Testis (tissue), 3 donors: Measurements from ENCODE around the gene TMEM185B. TPM values are rescaled to one million over a fixed set of nuclear protein-coding genes. Genes with fewer than 3 reads are reported as not detected.

Experiments used
- DNase-seq: peaks from one replicate; pipeline ENCODE4 v3.0.0-alpha.2; 2019
- H3K27ac ChIP-seq, 2 donors: fragments of 200-600 bp; sonication (generic); one replicate each; pipeline ENCODE4 v1.5.1; 2019
- H3K27me3 ChIP-seq: fragments of 200-600 bp; sonication (generic); one replicate; pipeline ENCODE4 v1.5.1; 2019
- H3K36me3 ChIP-seq: fragments of 200-600 bp; sonication (generic); one replicate; pipeline ENCODE4 v1.5.1; 2017; ENCODE audit warnings: low read depth; ENCODE audit errors: missing control alignments
- H3K4me1 ChIP-seq: fragments of 200-600 bp; sonication (generic); one replicate; pipeline ENCODE4 v1.5.1; 2019
- H3K4me3 ChIP-seq, 2 donors: fragments of 200-600 bp; sonication (generic); one replicate each; pipeline ENCODE4 v1.5.1; 2017 to 2019
- H3K9me3 ChIP-seq: fragments of 200-600 bp; sonication (generic); one replicate; pipeline ENCODE4 v1.5.1; 2017
- POLR2A ChIP-seq: fragments of 450-650 bp; IDR thresholded peaks from one replicate; pipeline ENCODE4 v1.6.1; 2017; ENCODE audit warnings: antibody characterized with exemption, mild to moderate bottlenecking, moderate library complexity
- WGBS, 2 donors: methylation state at CpG; one replicate each; pipeline ENCODE4 v1.1.5; 2018; 5-methylcytosine and 5-hydroxymethylcytosine counted together
- intact Hi-C: fragments of 100-400 bp; cut with DNase I; formaldehyde crosslinking; loops from one replicate; pipeline ENCODE4 v1.15.1; 2023; ENCODE audit warnings: low total_unique reads
- polyA plus RNA-seq: library from polyadenylated mRNA; stranded (reverse); fragments of 350-450 nt; fragmentation: Illumina TruSeq; extraction: RNeasy Lipid Tissue Mini Kit (QIAGEN cat#74804); gene quantifications from one replicate; pipeline ENCODE4 v1.2.3, GENCODE V29; 2014; ENCODE audit warnings: low read depth, low replicate concordance; ENCODE audit not compliant: insufficient read depth
- total RNA-seq, 2 donors: library from RNA; depleted of rRNA; stranded (reverse); fragments of >200 nt; gene quantifications; one replicate each; pipeline ENCODE4 v1.2.3, GENCODE V29; 2016
- TF ChIP-seq, protein P1 (sequence below), 3 experiments: fragments of 450-650 bp in 2 of 3; fragments of 200-600 bp in 1 of 3; sonication (generic) in 1 of 3; IDR thresholded peaks; one replicate each; pipeline ENCODE4 v1.5.1; 2016 to 2019; ENCODE audit warnings: antibody characterized with exemption in 3 of 3, mild to moderate bottlenecking in 2 of 3, moderate library complexity in 1 of 3

TMEM185B gene
- total and polyA plus RNA-seq, 3 donors from 2014 or later = 41.2 to 72.5 (median 63.4) TPM

- no peak for DNase-seq
- TF ChIP-seq, protein P1, sequence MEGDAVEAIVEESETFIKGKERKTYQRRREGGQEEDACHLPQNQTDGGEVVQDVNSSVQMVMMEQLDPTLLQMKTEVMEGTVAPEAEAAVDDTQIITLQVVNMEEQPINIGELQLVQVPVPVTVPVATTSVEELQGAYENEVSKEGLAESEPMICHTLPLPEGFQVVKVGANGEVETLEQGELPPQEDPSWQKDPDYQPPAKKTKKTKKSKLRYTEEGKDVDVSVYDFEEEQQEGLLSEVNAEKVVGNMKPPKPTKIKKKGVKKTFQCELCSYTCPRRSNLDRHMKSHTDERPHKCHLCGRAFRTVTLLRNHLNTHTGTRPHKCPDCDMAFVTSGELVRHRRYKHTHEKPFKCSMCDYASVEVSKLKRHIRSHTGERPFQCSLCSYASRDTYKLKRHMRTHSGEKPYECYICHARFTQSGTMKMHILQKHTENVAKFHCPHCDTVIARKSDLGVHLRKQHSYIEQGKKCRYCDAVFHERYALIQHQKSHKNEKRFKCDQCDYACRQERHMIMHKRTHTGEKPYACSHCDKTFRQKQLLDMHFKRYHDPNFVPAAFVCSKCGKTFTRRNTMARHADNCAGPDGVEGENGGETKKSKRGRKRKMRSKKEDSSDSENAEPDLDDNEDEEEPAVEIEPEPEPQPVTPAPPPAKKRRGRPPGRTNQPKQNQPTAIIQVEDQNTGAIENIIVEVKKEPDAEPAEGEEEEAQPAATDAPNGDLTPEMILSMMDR (IDR thresholded peaks at IDR 0.05) = no peak
- TF ChIP-seq POLR2A = no peak
- WGBS, 2 donors = 80 to 90% methylated on average over 6 of the region's 6 CpGs
- H3K4me1 ChIP-seq = peaks cover 16% of the 10 kb centered on the region
- intact Hi-C loops = no loop called here
- H3K9me3 ChIP-seq = no peaks in the 10 kb centered on the region
- no peak overlapping the region for H3K27ac ChIP-seq
- no peaks in the 10 kb centered on the region for H3K36me3 ChIP-seq
- H3K4me3 ChIP-seq = no peak overlapping the region
- H3K27me3 ChIP-seq = no peaks in the 10 kb centered on the region
These were observed 24.7 kb upstream of the TMEM185B start for GRCh38 chr2:120247851-120248250.

- DNase-seq = no peak
- 76 to 78% methylated on average over 17 to 20 of the region's 20 CpGs for WGBS, 2 donors
- no peak overlapping the region for H3K27ac ChIP-seq
- H3K36me3 ChIP-seq = no peaks in the 10 kb centered on the region
- H3K4me3 ChIP-seq = no peak overlapping the region
- H3K9me3 ChIP-seq = no peaks in the 10 kb centered on the region
- H3K27me3 ChIP-seq = no peaks in the 10 kb centered on the region
- intact Hi-C loops = no loop called here
- H3K4me1 ChIP-seq = peaks cover 10% of the 10 kb centered on the region
- no peak for TF ChIP-seq POLR2A
- TF ChIP-seq, protein P1 (IDR thresholded peaks at IDR 0.05) = no peak
These were observed 23.5 kb upstream of the TMEM185B start for GRCh38 chr2:120246546-120247300.

GRCh38 chr2:120245520-120246332 is 22.5 kb upstream of the TMEM185B start:
- no peaks in the 10 kb centered on the region for H3K27me3 ChIP-seq
- H3K36me3 ChIP-seq = no peaks in the 10 kb centered on the region
- no peaks in the 10 kb centered on the region for H3K9me3 ChIP-seq
- no peak overlapping the region for H3K4me3 ChIP-seq
- no peak for TF ChIP-seq POLR2A
- TF ChIP-seq, protein P1 (IDR thresholded peaks at IDR 0.05) = no peak
- no peak for DNase-seq
- WGBS, 2 donors = 69 to 86% methylated on average over 11 to 15 of the region's 15 CpGs
- no peak overlapping the region for H3K27ac ChIP-seq
- intact Hi-C loops = no loop called here
- H3K4me1 ChIP-seq = peaks cover 6% of the 10 kb centered on the region

DNA sequence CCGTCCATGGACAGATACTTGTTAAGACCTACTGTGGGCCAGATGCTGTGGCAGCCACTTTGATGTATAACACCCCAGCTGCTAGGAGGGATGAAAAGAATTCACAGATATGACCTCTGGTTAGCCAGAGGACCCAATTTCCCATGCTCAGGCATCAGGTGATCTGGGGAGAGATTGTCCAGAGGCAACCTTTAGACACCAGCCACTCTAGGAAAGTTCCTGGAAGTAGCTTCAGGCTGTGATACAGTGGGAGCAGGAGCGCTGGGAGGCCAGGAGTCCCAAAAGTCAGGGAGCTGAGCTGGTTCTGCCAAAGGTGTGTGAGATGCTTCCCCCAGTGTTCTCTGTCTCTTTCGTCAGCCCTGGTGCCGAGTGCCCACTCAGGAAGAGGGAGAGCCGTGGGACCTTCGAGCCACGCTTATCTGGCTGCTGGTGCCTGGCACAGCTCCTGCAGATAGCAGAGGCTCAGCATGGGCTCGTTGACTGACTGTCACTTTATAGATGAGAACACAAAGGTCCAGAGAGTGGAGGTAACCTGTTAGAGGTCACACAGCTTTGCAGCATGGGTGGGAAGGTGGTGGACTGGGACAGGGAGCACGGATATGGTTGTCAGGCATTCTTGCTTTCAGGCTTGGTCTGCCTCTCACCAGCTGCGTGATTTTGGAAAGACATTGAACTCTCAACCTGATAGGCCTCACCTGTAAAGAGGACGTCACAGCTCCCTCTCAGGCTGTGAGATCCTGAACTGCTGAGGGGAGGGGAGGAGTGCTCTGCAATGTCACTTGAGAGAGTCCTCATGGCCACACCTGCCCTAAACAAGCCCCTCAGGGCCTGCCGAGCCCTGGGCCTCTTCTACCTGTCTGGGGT is 21.7 kb upstream of the TMEM185B start:
- H3K4me1 ChIP-seq = peaks cover 7% of the 10 kb centered on the region
- no peak for DNase-seq
- no peaks in the 10 kb centered on the region for H3K36me3 ChIP-seq
- H3K9me3 ChIP-seq = no peaks in the 10 kb centered on the region
- no peaks in the 10 kb centered on the region for H3K27me3 ChIP-seq
- no peak overlapping the region for H3K27ac ChIP-seq
- TF ChIP-seq POLR2A = no peak
- TF ChIP-seq, protein P1 (IDR thresholded peaks at IDR 0.05) = no peak
- intact Hi-C loops = no loop called here
- no peak overlapping the region for H3K4me3 ChIP-seq
- WGBS, 2 donors = 58 to 78% methylated on average over 8 to 12 of the region's 12 CpGs
